IPS-18c (cell line): ENCODE data around the gene OPCML.

Source experiments
- H3K4me3 ChIP-seq: 2 replicates; pipeline ENCODE4 v1.7.0; 2013; ENCODE audit warnings: low read depth, mild to moderate bottlenecking, low read length, moderate library complexity; ENCODE audit not compliant: insufficient read depth
- H3K9me3 ChIP-seq: one replicate; pipeline ENCODE4 v1.6.1; 2013; ENCODE audit warnings: mild to moderate bottlenecking, low read length, moderate library complexity; ENCODE audit not compliant: control insufficient read depth, insufficient read depth

OPCML gene

GRCh38 chr11:132685174-132685611, 847.1 kb downstream of the OPCML start:
- no peaks in the 10 kb centered on the region for H3K9me3 ChIP-seq
- no peak overlapping the region for H3K4me3 ChIP-seq

- H3K9me3 ChIP-seq: no peaks in the 10 kb centered on the region
Observed at GRCh38 chr11:132683602-132684001, 848.7 kb downstream of the OPCML start.

GRCh38 chr11:132681971-132682370, 850.3 kb downstream of the OPCML start:
- H3K9me3 ChIP-seq: no peaks in the 10 kb centered on the region
- no peak overlapping the region for H3K4me3 ChIP-seq

More at GRCh38 chr11:132683602-132684001, 848.7 kb downstream of the OPCML start:
- no peak overlapping the region for H3K4me3 ChIP-seq

GRCh38 chr11:132680584-132680983, 851.7 kb downstream of the OPCML start:
- Histone ChIP-seq H3K9me3 (no peaks in the 10 kb centered on the region), H3K4me3 (no peak overlapping the region)

GRCh38 chr11:132674151-132674550, 858.1 kb downstream of the OPCML start:
- H3K9me3 ChIP-seq: no peaks in the 10 kb centered on the region

GRCh38 chr11:132671851-132672370, 860.4 kb downstream of the OPCML start:
- H3K4me3 ChIP-seq: no peak overlapping the region
- no peaks in the 10 kb centered on the region for H3K9me3 ChIP-seq

More at GRCh38 chr11:132674151-132674550, 858.1 kb downstream of the OPCML start:
- H3K4me3 ChIP-seq: no peak overlapping the region

GRCh38 chr11:132670921-132671675, 861.2 kb downstream of the OPCML start:
- Histone ChIP-seq H3K4me3 (no peak overlapping the region), H3K9me3 (no peaks in the 10 kb centered on the region)

GRCh38 chr11:132669949-132670348, 862.4 kb downstream of the OPCML start:
- H3K4me3 ChIP-seq: no peak overlapping the region
- H3K9me3 ChIP-seq: no peaks in the 10 kb centered on the region

GRCh38 chr11:132665205-132665604, 867.1 kb downstream of the OPCML start:
- no peak overlapping the region for H3K4me3 ChIP-seq

GRCh38 chr11:132658696-132659095, 873.6 kb downstream of the OPCML start:
- Histone ChIP-seq H3K4me3 (no peak overlapping the region), H3K9me3 (no peaks in the 10 kb centered on the region)

More at GRCh38 chr11:132665205-132665604, 867.1 kb downstream of the OPCML start:
- no peaks in the 10 kb centered on the region for H3K9me3 ChIP-seq

- Histone ChIP-seq H3K9me3 (no peaks in the 10 kb centered on the region), H3K4me3 (no peak overlapping the region)
Observed at GRCh38 chr11:132658004-132658403, 874.3 kb downstream of the OPCML start.

GRCh38 chr11:132655187-132655855, 877.0 kb downstream of the OPCML start:
- no peak overlapping the region for H3K4me3 ChIP-seq
- H3K9me3 ChIP-seq: no peaks in the 10 kb centered on the region

GRCh38 chr11:132653237-132653636, 879.1 kb downstream of the OPCML start:
- no peaks in the 10 kb centered on the region for H3K9me3 ChIP-seq

GRCh38 chr11:132650969-132651720, 881.2 kb downstream of the OPCML start:
- H3K9me3 ChIP-seq: no peaks in the 10 kb centered on the region
- no peak overlapping the region for H3K4me3 ChIP-seq

More at GRCh38 chr11:132653237-132653636, 879.1 kb downstream of the OPCML start:
- H3K4me3 ChIP-seq: no peak overlapping the region

- H3K9me3 ChIP-seq: no peaks in the 10 kb centered on the region
Observed at GRCh38 chr11:132649277-132649676, 883.0 kb downstream of the OPCML start.

GRCh38 chr11:132648851-132649250, 883.5 kb downstream of the OPCML start:
- Histone ChIP-seq H3K4me3 (no peak overlapping the region), H3K9me3 (no peaks in the 10 kb centered on the region)

More at GRCh38 chr11:132649277-132649676, 883.0 kb downstream of the OPCML start:
- no peak overlapping the region for H3K4me3 ChIP-seq

- no peaks in the 10 kb centered on the region for H3K9me3 ChIP-seq
- no peak overlapping the region for H3K4me3 ChIP-seq
Observed at GRCh38 chr11:132646890-132647289, 885.4 kb downstream of the OPCML start.
